ENCODE results near the gene GALNT18.

GALNT18 gene

GRCh38 chr11:11318461-11318860 is 303.3 kb downstream of the GALNT18 start:
- no peak for DNase-seq (ENCODE audit: low read depth in 3 of 3, low spot score in 1 of 3)

- DNase-seq (ENCODE audit: low read depth in 3 of 3, low spot score in 1 of 3), result no peak
These were observed 305.1 kb downstream of the GALNT18 start for GRCh38 chr11:11316651-11317230.

GRCh38 chr11:11313902-11314692 is 307.7 kb downstream of the GALNT18 start:
- DNase-seq (ENCODE audit: low read depth in 3 of 3, low spot score in 1 of 3), result no peak

- no peak for DNase-seq (ENCODE audit: low read depth in 3 of 3, low spot score in 1 of 3)
These were observed 308.4 kb downstream of the GALNT18 start for GRCh38 chr11:11313426-11313825.

- no peak for DNase-seq (ENCODE audit: low read depth in 3 of 3, low spot score in 1 of 3)
These were observed 309.1 kb downstream of the GALNT18 start for GRCh38 chr11:11312738-11313137.

GRCh38 chr11:11311169-11311568 is 310.6 kb downstream of the GALNT18 start:
- no peak for DNase-seq (ENCODE audit: low read depth in 3 of 3, low spot score in 1 of 3)

GRCh38 chr11:11309906-11310305 is 311.9 kb downstream of the GALNT18 start:
- DNase-seq (ENCODE audit: low read depth in 3 of 3, low spot score in 1 of 3), result no peak

- no peak for DNase-seq (ENCODE audit: low read depth in 3 of 3, low spot score in 1 of 3)
These were observed 313.6 kb downstream of the GALNT18 start for GRCh38 chr11:11308249-11308648.

GRCh38 chr11:11306855-11307254 is 314.9 kb downstream of the GALNT18 start:
- DNase-seq (ENCODE audit: low read depth in 3 of 3, low spot score in 1 of 3), result no peak

- DNase-seq (ENCODE audit: low read depth in 3 of 3, low spot score in 1 of 3), result no peak
These were observed 317.3 kb downstream of the GALNT18 start for GRCh38 chr11:11304550-11304949.

GRCh38 chr11:11302565-11302964 is 319.2 kb downstream of the GALNT18 start:
- DNase-seq (ENCODE audit: low read depth in 3 of 3, low spot score in 1 of 3), result no peak

- DNase-seq (ENCODE audit: low read depth in 3 of 3, low spot score in 1 of 3), result no peak
These were observed 320.6 kb downstream of the GALNT18 start for GRCh38 chr11:11301212-11301611.

- no peak for DNase-seq (ENCODE audit: low read depth in 3 of 3, low spot score in 1 of 3)
These were observed 324.2 kb downstream of the GALNT18 start for GRCh38 chr11:11297578-11297977.

GRCh38 chr11:11296434-11296833 is 325.4 kb downstream of the GALNT18 start:
- DNase-seq (ENCODE audit: low read depth in 3 of 3, low spot score in 1 of 3), result no peak

- no peak for DNase-seq (ENCODE audit: low read depth in 3 of 3, low spot score in 1 of 3)
These were observed 327.3 kb downstream of the GALNT18 start for GRCh38 chr11:11294551-11294855.

- DNase-seq (ENCODE audit: low read depth in 3 of 3, low spot score in 1 of 3), result no peak
These were observed 327.8 kb downstream of the GALNT18 start for GRCh38 chr11:11293798-11294550.

GRCh38 chr11:11292839-11293238 is 329.0 kb downstream of the GALNT18 start:
- no peak for DNase-seq (ENCODE audit: low read depth in 3 of 3, low spot score in 1 of 3)

GRCh38 chr11:11291041-11292015 is 330.5 kb downstream of the GALNT18 start:
- DNase-seq (ENCODE audit: low read depth in 3 of 3, low spot score in 1 of 3), result no peak

- DNase-seq (ENCODE audit: low read depth in 3 of 3, low spot score in 1 of 3), result no peak
These were observed 331.5 kb downstream of the GALNT18 start for GRCh38 chr11:11290354-11290753.

GRCh38 chr11:11289669-11290068 is 332.1 kb downstream of the GALNT18 start:
- DNase-seq (ENCODE audit: low read depth in 3 of 3, low spot score in 1 of 3), result no peak

- DNase-seq (ENCODE audit: low read depth in 3 of 3, low spot score in 1 of 3), result no peak
These were observed 332.7 kb downstream of the GALNT18 start for GRCh38 chr11:11288972-11289616.

Data from stimulated activated CD4-positive, alpha-beta T cell treated with anti-CD3 and anti-CD28 coated beads, TNF-alpha, amount 100 ng/mL, for 1 hour (primary cell).